Mesenchymal stem cell (in vitro differentiated cells and primary cell): ENCODE measurements around the gene IL4I1.

Experiments
- DNase-seq: peaks from one replicate; pipeline ENCODE4 v3.0.0-alpha.2; 2013
- H2AFZ ChIP-seq: one replicate; pipeline ENCODE4 v1.6.1; 2013; ENCODE audit warnings: low read depth, mild to moderate bottlenecking, control low read depth, inconsistent platforms, low read length, moderate library complexity
- H2AK5ac ChIP-seq: 2 replicates; pipeline ENCODE4 v1.6.1; 2013; ENCODE audit warnings: low read length, moderate library complexity, mild to moderate bottlenecking, inconsistent platforms; ENCODE audit not compliant: severe bottlenecking
- H2BK120ac ChIP-seq: one replicate; pipeline ENCODE4 v1.6.1; 2013; ENCODE audit warnings: low read depth, mild to moderate bottlenecking, inconsistent platforms, low read length, moderate library complexity
- H2BK12ac ChIP-seq, 2 experiments: one replicate each; pipeline ENCODE4 v1.6.1; 2013; ENCODE audit warnings: inconsistent platforms in 2 of 2, low read length in 2 of 2, mild to moderate bottlenecking in 2 of 2, moderate library complexity in 2 of 2, control low read depth in 1 of 2
- H2BK15ac ChIP-seq: one replicate; pipeline ENCODE4 v1.6.1; 2013; ENCODE audit warnings: mild to moderate bottlenecking, low read depth, inconsistent platforms; ENCODE audit not compliant: poor library complexity, severe bottlenecking
- H2BK5ac ChIP-seq: 2 replicates; pipeline ENCODE4 v1.6.1; 2013; ENCODE audit warnings: low read depth, mild to moderate bottlenecking, low read length, control low read depth, inconsistent platforms; ENCODE audit not compliant: poor library complexity, severe bottlenecking
- H3K14ac ChIP-seq, 2 experiments: one replicate each; pipeline ENCODE4 v1.6.1; 2013; ENCODE audit warnings: inconsistent platforms in 2 of 2, low read length in 2 of 2, control low read depth in 1 of 2, mild to moderate bottlenecking in 1 of 2, moderate library complexity in 1 of 2
- H3K18ac ChIP-seq, 2 experiments: one replicate each; pipeline ENCODE4 v1.6.1; 2013; ENCODE audit warnings: inconsistent platforms in 2 of 2, low read length in 2 of 2, control low read depth in 1 of 2, low read depth in 1 of 2, mild to moderate bottlenecking in 1 of 2
- H3K23ac ChIP-seq, 2 experiments: one replicate each; pipeline ENCODE4 v1.6.1; 2013; ENCODE audit warnings: inconsistent platforms in 2 of 2, low read length in 2 of 2, mild to moderate bottlenecking in 2 of 2, moderate library complexity in 2 of 2, control low read depth in 1 of 2
- H3K27ac ChIP-seq: 2 replicates; pipeline ENCODE4 v1.5.1; 2013; ENCODE audit warnings: mild to moderate bottlenecking, moderate library complexity, low read length, control low read depth, inconsistent platforms; ENCODE audit not compliant: poor library complexity, severe bottlenecking
- H3K27me3 ChIP-seq, 2 experiments: 2 replicates each; pipeline versions ENCODE4 v1.6.1 to v1.7.0; 2013; ENCODE audit warnings: low read length in 2 of 2, mild to moderate bottlenecking in 2 of 2, moderate library complexity in 2 of 2, control low read depth in 1 of 2, inconsistent platforms in 1 of 2; ENCODE audit not compliant: control insufficient read depth in 1 of 2, insufficient read depth in 1 of 2
- H3K36me3 ChIP-seq, 2 experiments: 2 replicates each; pipeline versions ENCODE4 v1.6.1 to v1.7.0; 2013; ENCODE audit warnings: low read length in 2 of 2, control low read depth in 1 of 2, inconsistent platforms in 1 of 2, low read depth in 1 of 2, mild to moderate bottlenecking in 1 of 2; ENCODE audit not compliant: insufficient read depth in 2 of 2, control insufficient read depth in 1 of 2
- H3K4ac ChIP-seq, 2 experiments: one replicate each; pipeline ENCODE4 v1.6.1; 2013; ENCODE audit warnings: inconsistent platforms in 2 of 2, low read length in 2 of 2, mild to moderate bottlenecking in 2 of 2, moderate library complexity in 2 of 2, control low read depth in 1 of 2, low read depth in 1 of 2
- H3K4me1 ChIP-seq: 2 replicates; pipeline ENCODE4 v1.6.1; 2013; ENCODE audit warnings: low read depth, low read length, control low read depth; ENCODE audit not compliant: control insufficient read depth, insufficient read depth
- H3K4me2 ChIP-seq: 2 replicates; pipeline ENCODE4 v1.6.1; 2013; ENCODE audit warnings: low read length, mild to moderate bottlenecking, inconsistent platforms; ENCODE audit not compliant: poor library complexity, severe bottlenecking
- H3K4me3 ChIP-seq, 2 experiments: 2 replicates each; pipeline versions ENCODE4 v1.5.1 to v1.7.0; 2013; ENCODE audit warnings: low read length in 2 of 2, mild to moderate bottlenecking in 2 of 2, control low read depth in 1 of 2, low read depth in 1 of 2; ENCODE audit not compliant: insufficient read depth in 1 of 2
- H3K79me1 ChIP-seq: replicated peaks from 2 replicates; pipeline ENCODE4 v1.6.1; 2013; ENCODE audit warnings: mild to moderate bottlenecking, control low read depth, low read length, inconsistent platforms; ENCODE audit not compliant: poor library complexity, severe bottlenecking
- H3K9ac ChIP-seq: 2 replicates; pipeline ENCODE4 v1.7.0; 2013; ENCODE audit warnings: mild to moderate bottlenecking, low read length, moderate library complexity
- H3K9me3 ChIP-seq: 2 replicates; pipeline ENCODE4 v1.7.0; 2013; ENCODE audit warnings: mild to moderate bottlenecking, low read length; ENCODE audit not compliant: control insufficient read depth
- H4K8ac ChIP-seq: one replicate; pipeline ENCODE4 v1.6.1; 2013; ENCODE audit warnings: inconsistent platforms, mild to moderate bottlenecking, low read length, moderate library complexity
- H4K91ac ChIP-seq: one replicate; pipeline ENCODE4 v1.6.1; 2013; ENCODE audit warnings: mild to moderate bottlenecking, low read length, inconsistent platforms
- WGBS: methylation state at CpG from one replicate; pipeline ENCODE4 v1.1.7; 2013; ENCODE audit warnings: mixed read lengths; 5-methylcytosine and 5-hydroxymethylcytosine counted together

Gene IL4I1

DNA sequence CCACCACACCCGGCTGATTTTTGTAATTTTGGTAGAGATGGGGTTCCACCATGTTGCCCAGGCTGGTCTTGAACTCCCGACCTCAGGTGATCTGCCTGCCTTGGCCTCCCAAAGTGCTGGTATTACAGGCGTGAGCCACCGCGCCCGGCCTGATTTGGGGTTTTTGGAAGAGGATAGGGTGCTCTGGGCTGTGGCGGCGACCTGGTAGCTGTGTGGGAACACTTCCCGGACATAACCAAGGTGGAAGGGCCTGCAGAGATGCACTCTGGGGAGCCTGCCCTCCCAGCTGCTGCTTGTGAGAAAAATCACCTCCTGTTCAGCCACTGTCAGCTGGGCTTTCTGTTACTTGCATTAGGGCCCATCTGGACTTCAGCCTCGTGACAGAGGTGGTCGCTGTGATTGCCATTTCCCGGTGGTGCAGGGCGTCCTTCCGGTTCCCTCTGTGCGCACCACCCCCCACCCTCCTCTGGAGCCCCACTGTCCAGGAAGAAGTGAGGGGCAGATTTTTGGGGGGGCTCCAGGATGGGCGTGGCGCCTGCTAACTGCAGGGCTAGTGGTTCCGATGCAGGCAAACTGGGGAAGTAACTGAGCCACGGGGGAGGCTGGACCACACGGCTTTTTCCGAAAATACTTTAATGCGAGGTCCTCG lies 7.5 kb downstream of the IL4I1 start:
- DNase-seq = no peak
- no peak overlapping the region for H2BK15ac ChIP-seq
- H3K14ac ChIP-seq = no peak overlapping the region
- no peak overlapping the region for H3K4me2 ChIP-seq
- peaks cover 26 to 49% of the 10 kb centered on the region in 2 experiments for H3K36me3 ChIP-seq
- H4K91ac ChIP-seq = no peak overlapping the region
- no peak overlapping the region for H2BK12ac ChIP-seq
- H3K79me1 ChIP-seq = peaks cover 2% of the 10 kb centered on the region
- H3K4me3 ChIP-seq = no peak overlapping the region
- no peak overlapping the region for H2BK120ac ChIP-seq
- no peak overlapping the region for H3K9ac ChIP-seq
- H2AFZ ChIP-seq = no peak overlapping the region
- no peak overlapping the region for H3K27ac ChIP-seq
- peaks cover 17% of the 10 kb centered on the region for H3K4me1 ChIP-seq
- no peak overlapping the region for H2BK5ac ChIP-seq
- no peak overlapping the region for H4K8ac ChIP-seq
- peaks cover 0 to 8% of the 10 kb centered on the region in 2 experiments for H3K27me3 ChIP-seq
- H3K23ac ChIP-seq = no peak overlapping the region
- H3K4ac ChIP-seq = no peak overlapping the region
- H3K18ac ChIP-seq = no peak overlapping the region
- no peaks in the 10 kb centered on the region for H3K9me3 ChIP-seq
- WGBS = 94% methylated on average over 19 of the region's 23 CpGs
- H2AK5ac ChIP-seq = no peak overlapping the region

DNA sequence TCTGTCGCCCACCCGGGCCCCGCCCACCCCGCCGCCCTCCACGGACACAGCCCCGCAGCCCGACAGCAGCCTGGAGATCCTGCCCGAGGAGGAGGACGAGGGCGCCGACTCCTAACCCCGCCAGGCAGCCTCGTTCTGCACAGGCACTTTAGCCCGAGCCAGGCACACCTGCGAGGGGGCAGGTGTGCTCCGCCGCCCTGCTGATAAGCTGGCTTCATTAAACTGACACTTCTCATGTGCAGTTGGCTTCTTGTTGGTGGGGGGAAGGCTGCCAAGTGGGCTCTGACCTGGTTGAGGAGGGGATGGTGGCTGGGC lies 8.2 kb downstream of the IL4I1 start:
- 95% methylated on average over 18 of the region's 18 CpGs for WGBS

GRCh38 chr19:49887665-49888509 lies 8.8 kb downstream of the IL4I1 start:
- H3K4me1 ChIP-seq = peaks cover 17% of the 10 kb centered on the region
- H2BK5ac ChIP-seq = no peak overlapping the region
- H3K4me3 ChIP-seq = peak overlapping the region in 1 of 2 experiments; percentile 21
- H3K4ac ChIP-seq = no peak overlapping the region
- H3K14ac ChIP-seq = no peak overlapping the region
- no peak overlapping the region for H2BK120ac ChIP-seq
- no peak overlapping the region for H4K91ac ChIP-seq
- 94% methylated on average over 42 of the region's 54 CpGs for WGBS
- no peak overlapping the region for H3K18ac ChIP-seq
- H3K9me3 ChIP-seq = peaks cover 3% of the 10 kb centered on the region
- no peak overlapping the region for H2AFZ ChIP-seq
- DNase-seq = no peak
- peaks cover 12% of the 10 kb centered on the region for H3K79me1 ChIP-seq
- no peak overlapping the region for H3K23ac ChIP-seq
- H3K27ac ChIP-seq = no peak overlapping the region
- no peak overlapping the region for H2BK12ac ChIP-seq
- no peak overlapping the region for H3K9ac ChIP-seq
- no peak overlapping the region for H2BK15ac ChIP-seq
- H3K36me3 ChIP-seq = peaks cover 39 to 62% of the 10 kb centered on the region in 2 experiments
- no peak overlapping the region for H4K8ac ChIP-seq
- H3K4me2 ChIP-seq = no peak overlapping the region
- peaks cover 0 to 8% of the 10 kb centered on the region in 2 experiments for H3K27me3 ChIP-seq
- no peak overlapping the region for H2AK5ac ChIP-seq

More for the DNA sequence above, 8.2 kb downstream of the IL4I1 start:
- DNase-seq = no peak
- H4K8ac ChIP-seq = no peak overlapping the region
- no peak overlapping the region for H3K27ac ChIP-seq
- peaks cover 17% of the 10 kb centered on the region for H3K4me1 ChIP-seq
- H2AFZ ChIP-seq = no peak overlapping the region
- no peak overlapping the region for H2AK5ac ChIP-seq
- H3K4me2 ChIP-seq = no peak overlapping the region
- H4K91ac ChIP-seq = no peak overlapping the region
- no peaks in the 10 kb centered on the region for H3K9me3 ChIP-seq
- H2BK12ac ChIP-seq = no peak overlapping the region
- no peak overlapping the region for H3K9ac ChIP-seq
- H3K14ac ChIP-seq = no peak overlapping the region
- peaks cover 33 to 56% of the 10 kb centered on the region in 2 experiments for H3K36me3 ChIP-seq
- H2BK5ac ChIP-seq = no peak overlapping the region
- H3K23ac ChIP-seq = no peak overlapping the region
- no peak overlapping the region for H2BK120ac ChIP-seq
- peaks cover 0 to 8% of the 10 kb centered on the region in 2 experiments for H3K27me3 ChIP-seq
- H2BK15ac ChIP-seq = no peak overlapping the region
- no peak overlapping the region for H3K4me3 ChIP-seq
- H3K4ac ChIP-seq = no peak overlapping the region
- peaks cover 8% of the 10 kb centered on the region for H3K79me1 ChIP-seq
- H3K18ac ChIP-seq = no peak overlapping the region

- WGBS = 94% methylated on average over 23 of the region's 23 CpGs
- Histone ChIP-seq H2BK5ac (no peak overlapping the region), H3K23ac (no peak overlapping the region), H2BK12ac (no peak overlapping the region), H3K18ac (no peak overlapping the region), H2AFZ (no peak overlapping the region), H3K36me3 (peaks cover 46 to 69% of the 10 kb centered on the region in 2 experiments), H3K4me3 (no peak overlapping the region), H3K79me1 (peaks cover 19% of the 10 kb centered on the region), H3K9me3 (peaks cover 3% of the 10 kb centered on the region), H3K4me1 (peaks cover 17% of the 10 kb centered on the region), H3K27ac (no peak overlapping the region), H2AK5ac (no peak overlapping the region), H3K27me3 (peaks cover 0 to 2% of the 10 kb centered on the region in 2 experiments), H2BK15ac (no peak overlapping the region), H3K9ac (no peak overlapping the region), H3K4me2 (no peak overlapping the region), H2BK120ac (no peak overlapping the region), H4K91ac (no peak overlapping the region), H3K4ac (no peak overlapping the region), H3K14ac (no peak overlapping the region), H4K8ac (no peak overlapping the region)
- no peak for DNase-seq
Observed at GRCh38 chr19:49887037-49887664, 9.5 kb downstream of the IL4I1 start.
